HepG2 (cell line): ENCODE measurements around the gene ARHGAP22. TPM values are rescaled to one million over a fixed set of nuclear protein-coding genes. Genes with fewer than 3 reads are reported as not detected.
A peak's percentile ranks its signal among the peaks of the same experiment; 100 is the strongest.

Source experiments
- ATAC-seq: fragments of 200-7000 bp; cut with Tn5 transposase; 3 replicates; pipeline ENCODE4 v1.9.1; 2020; ENCODE audit warnings: mild to moderate bottlenecking, moderate library complexity
- BruUV-seq: library from RNA; stranded (reverse); fragments of 400-500 nt; replicated peaks from 2 replicates; lab custom pipeline; 2021; lab: Mats Ljungman, UMichigan
- CTCF ChIA-PET: fragments of 300-600 bp; formaldehyde crosslinking; extraction: SDS; loops from one replicate; lab custom pipeline; 2021; ENCODE audit warnings: low total read pairs, inconsistent platforms, low intra/inter-chr PET ratio; lab: Yijun Ruan, JAX
- POLR2A ChIA-PET: fragments of 350-600 bp; sonication (Branson Sonifier 250); formaldehyde crosslinking; loops from one replicate; lab custom pipeline; 2020; ENCODE audit warnings: antibody characterized with exemption, inconsistent platforms; lab: Yijun Ruan, JAX
- DNase-seq: peaks from one replicate; pipeline ENCODE4 v3.0.0-alpha.2; 2015; ENCODE audit warnings: low spot score
- FAIRE-seq: peaks from 3 replicates; lab custom pipeline; 2011; peaks lifted over from hg19 to GRCh38; lab: Jason Lieb, UNC
- H2AFZ ChIP-seq: one replicate; pipeline ENCODE4 v1.6.1; 2011; ENCODE audit warnings: low read length, inconsistent platforms
- H3K27ac ChIP-seq: fragments of 300-600 bp; 3 replicates; pipeline ENCODE4 v1.8.0; 2011; ENCODE audit warnings: mixed run types, mild to moderate bottlenecking, mixed read lengths, low read length, inconsistent platforms; ENCODE audit not compliant: insufficient read depth; ENCODE audit errors: extremely low read length
- H3K27me3 ChIP-seq, 2 experiments: fragments of 200-600 bp in 1 of 2; 2 replicates in 1 of 2; 3 replicates in 1 of 2; pipeline versions ENCODE4 v1.6.0 to v1.8.0; 2011; ENCODE audit warnings: low read length in 2 of 2, mild to moderate bottlenecking in 2 of 2, moderate library complexity in 2 of 2, inconsistent platforms in 1 of 2; ENCODE audit not compliant: insufficient read depth in 2 of 2, control insufficient read depth in 1 of 2
- H3K36me3 ChIP-seq, 2 experiments: fragments of 200-600 bp in 1 of 2; replicated peaks in 1 of 2; 2 replicates in 1 of 2; 3 replicates in 1 of 2; pipeline versions ENCODE4 v1.5.1 to v1.8.0; 2011; ENCODE audit warnings: low read length in 2 of 2, inconsistent platforms in 1 of 2; ENCODE audit not compliant: insufficient read depth in 2 of 2, control insufficient read depth in 1 of 2
- H3K4me1 ChIP-seq: 2 replicates; pipeline ENCODE4 v1.5.1; 2012; ENCODE audit warnings: low read length, inconsistent platforms; ENCODE audit not compliant: insufficient read depth
- H3K4me2 ChIP-seq: 2 replicates; pipeline ENCODE4 v1.6.0; 2011; ENCODE audit warnings: low read depth, low read length, inconsistent platforms
- H3K4me3 ChIP-seq, 3 experiments: fragments of 200-600 bp in 1 of 3; sonication (generic), shearing (Covaris generic) in 1 of 3; replicated peaks in 1 of 3; 2 replicates each; pipeline ENCODE4 v1.5.1; 2011 to 2016; ENCODE audit warnings: low read length in 3 of 3, inconsistent platforms in 2 of 3, low read depth in 2 of 3, mild to moderate bottlenecking in 2 of 3, control low read depth in 1 of 3, mixed read lengths in 1 of 3; ENCODE audit not compliant: insufficient read depth in 1 of 3
- H3K79me2 ChIP-seq: one replicate; pipeline ENCODE4 v1.6.1; 2011; ENCODE audit warnings: low read length, inconsistent platforms; ENCODE audit not compliant: insufficient read depth
- H3K9ac ChIP-seq: 2 replicates; pipeline ENCODE4 v1.6.0; 2011; ENCODE audit warnings: mild to moderate bottlenecking, low read depth, low read length, inconsistent platforms; ENCODE audit not compliant: insufficient read depth
- H3K9me3 ChIP-seq: 2 replicates; pipeline ENCODE4 v1.5.1; 2012; ENCODE audit warnings: mild to moderate bottlenecking, low read length
- H4K20me1 ChIP-seq: 2 replicates; pipeline ENCODE4 v1.6.0; 2011; ENCODE audit warnings: inconsistent platforms, mild to moderate bottlenecking, low read length, moderate library complexity; ENCODE audit not compliant: insufficient read depth
- CREB3 ChIP-seq: sonication (generic); formaldehyde crosslinking; IDR thresholded peaks from 2 replicates; pipeline ENCODE4 v1.5.0; 2020; ENCODE audit warnings: missing genetic modification reagents
- WGBS: methylation state at CpG from one replicate; pipeline ENCODE4 v1.1.6; 2017; ENCODE audit warnings: low lambda C conversion rate; 5-methylcytosine and 5-hydroxymethylcytosine counted together
- in situ Hi-C: cut with HindIII; loops from 2 replicates; pipeline ENCODE4 v1.10.0; 2017; ENCODE audit warnings: low pct_unique_long_range_greater_than_20kb; ENCODE audit not compliant: extremely low pct_ligation_motif_present
- intact Hi-C: fragments of 100-400 bp; cut with micrococcal nuclease; formaldehyde crosslinking; loops from one replicate; pipeline ENCODE4 v1.10.0; 2022; ENCODE audit not compliant: unreplicated experiment
- polyA plus RNA-seq, 8 experiments: library from polyadenylated mRNA; depleted of rRNA in 3 of 8; stranded (reverse) in 7 of 8; unstranded in 1 of 8; fragments of >200 nt; fragmentation: Illumina TruSeq in 4 of 8; extraction: Trizol in 4 of 8; gene quantifications; 2 replicates each; pipeline versions ENCODE4 v1.2.1 to v1.2.3, GENCODE V29; 2011 to 2016; ENCODE audit warnings: low read depth in 4 of 8, missing spikeins in 1 of 8, mixed read lengths in 1 of 8; ENCODE audit not compliant: insufficient read depth in 1 of 8
- total RNA-seq, 5 experiments: library from RNA; depleted of rRNA; stranded (reverse); fragments of >200 nt; fragmentation: Illumina TruSeq; extraction: Trizol; gene quantifications; 2 replicates each; pipeline ENCODE4 v1.2.3, GENCODE V29; 2016; ENCODE audit warnings: low read depth in 1 of 5
- TF ChIP-seq, protein P1 (sequence below): sonication (generic); formaldehyde crosslinking; IDR thresholded peaks from 2 replicates; pipeline ENCODE4 v1.5.0; 2020; ENCODE audit warnings: mild to moderate bottlenecking, missing genetic modification reagents, moderate library complexity

The ARHGAP22 gene
- total and polyA plus RNA-seq, 2 of the 13 experiments (the other 11 are each of a cell fraction or from before 2014, with no cell fraction given), result 0.08 to 0.38 TPM

GRCh38 chr10:48608279-48608681, 3.4 kb upstream of the ARHGAP22 start:
- peak; percentile 68 for FAIRE-seq

More at GRCh38 chr10:48608279-48608681, 3.4 kb upstream of the ARHGAP22 start:
- no peaks in the 10 kb centered on the region for H3K9me3 ChIP-seq
- no peak overlapping the region for H3K9ac ChIP-seq
- DNase-seq, result peak; percentile 6
- H2AFZ ChIP-seq, result no peak overlapping the region
- H3K27me3 ChIP-seq, result peaks cover 0 to 10% of the 10 kb centered on the region in 2 experiments; a peak in 1 of 5 replicates
- H3K36me3 ChIP-seq, result no peaks in the 10 kb centered on the region
- 0% methylated on average over 3 of the region's 3 CpGs for WGBS
- no peaks in the 10 kb centered on the region for H3K79me2 ChIP-seq
- H3K4me2 ChIP-seq, result no peak overlapping the region
- no peak for TF ChIP-seq CREB3 (CRISPR knock-in tag)
- TF ChIP-seq, protein P1, sequence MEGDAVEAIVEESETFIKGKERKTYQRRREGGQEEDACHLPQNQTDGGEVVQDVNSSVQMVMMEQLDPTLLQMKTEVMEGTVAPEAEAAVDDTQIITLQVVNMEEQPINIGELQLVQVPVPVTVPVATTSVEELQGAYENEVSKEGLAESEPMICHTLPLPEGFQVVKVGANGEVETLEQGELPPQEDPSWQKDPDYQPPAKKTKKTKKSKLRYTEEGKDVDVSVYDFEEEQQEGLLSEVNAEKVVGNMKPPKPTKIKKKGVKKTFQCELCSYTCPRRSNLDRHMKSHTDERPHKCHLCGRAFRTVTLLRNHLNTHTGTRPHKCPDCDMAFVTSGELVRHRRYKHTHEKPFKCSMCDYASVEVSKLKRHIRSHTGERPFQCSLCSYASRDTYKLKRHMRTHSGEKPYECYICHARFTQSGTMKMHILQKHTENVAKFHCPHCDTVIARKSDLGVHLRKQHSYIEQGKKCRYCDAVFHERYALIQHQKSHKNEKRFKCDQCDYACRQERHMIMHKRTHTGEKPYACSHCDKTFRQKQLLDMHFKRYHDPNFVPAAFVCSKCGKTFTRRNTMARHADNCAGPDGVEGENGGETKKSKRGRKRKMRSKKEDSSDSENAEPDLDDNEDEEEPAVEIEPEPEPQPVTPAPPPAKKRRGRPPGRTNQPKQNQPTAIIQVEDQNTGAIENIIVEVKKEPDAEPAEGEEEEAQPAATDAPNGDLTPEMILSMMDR (CRISPR knock-in tag), result peak; percentile 60
- H3K4me1 ChIP-seq, result no peaks in the 10 kb centered on the region
- ChIA-PET CTCF (interaction anchor here (1.0 to 1.3 kb wide), 2 partner anchors 47 to 245 kb away, joined by 3 to 5 read pairs; no protein-coding TSS in a partner anchor), POLR2A (no interaction called here)
- intact Hi-C loops (no loop called here), in situ Hi-C loops (no loop called here)
- H3K27ac ChIP-seq, result no peak overlapping the region
- ATAC-seq, result peak; percentile 94
- no peak overlapping the region for H3K4me3 ChIP-seq
- H4K20me1 ChIP-seq, result no peaks in the 10 kb centered on the region
- no TSS peak for BruUV-seq
